DOHH2 (cell line): ENCODE measurements around the gene PLEKHN1.

Experiments
- CTCF ChIP-seq: fragments of 200-600 bp; sonication (generic); IDR thresholded peaks from one replicate; pipeline ENCODE4 v1.5.1; 2014; ENCODE audit warnings: antibody characterized with exemption, mild to moderate bottlenecking, low read depth, low read length; ENCODE audit not compliant: poor library complexity, severe bottlenecking
- EZH2phosphoT487 ChIP-seq: fragments of 200-600 bp; sonication (generic); IDR thresholded peaks from 2 replicates; pipeline ENCODE4 v1.6.1; 2017; ENCODE audit warnings: borderline replicate concordance, mild to moderate bottlenecking, antibody characterized with exemption, low read length, moderate library complexity, mixed read lengths

- no peak for TF ChIP-seq CTCF
- TF ChIP-seq EZH2phosphoT487 = no peak
Observed at GRCh38 chr1:918843-919242, 47.4 kb upstream of the PLEKHN1 start.
